GM23338 (cell line): ENCODE measurements around the gene TENT4A.

Source experiments
- CREB1 ChIP-seq: fragments of 250-450 bp; sonication (Bioruptor Pico); IDR thresholded peaks from 2 replicates; pipeline ENCODE4 v1.5.0; 2020; ENCODE audit warnings: low read depth, mild to moderate bottlenecking, moderate library complexity
- CTCF ChIP-seq, 2 experiments: fragments of 200-600 bp in 1 of 2; sonication (generic) in 1 of 2; conservative IDR thresholded peaks; 2 replicates each; pipeline versions ENCODE4 v1.5.1 to v1.6.1; 2016 to 2017; ENCODE audit warnings: antibody characterized with exemption in 2 of 2, low read depth in 2 of 2, mild to moderate bottlenecking in 2 of 2, moderate library complexity in 1 of 2
- ETS1 ChIP-seq: IDR thresholded peaks from 2 replicates; pipeline ENCODE4 v1.6.1; 2016; ENCODE audit warnings: antibody characterized with exemption
- EZH2 ChIP-seq: fragments of 200-600 bp; sonication (generic); IDR thresholded peaks from one replicate; pipeline ENCODE4 v1.8.0; 2017; ENCODE audit warnings: antibody characterized with exemption, mild to moderate bottlenecking, low read depth; ENCODE audit not compliant: unreplicated experiment
- EZH2phosphoT487 ChIP-seq: fragments of 200-600 bp; sonication (generic); IDR thresholded peaks from one replicate; pipeline ENCODE4 v1.8.1; 2018; ENCODE audit warnings: antibody characterized with exemption; ENCODE audit not compliant: unreplicated experiment
- JUNB ChIP-seq: IDR thresholded peaks from one replicate; pipeline ENCODE4 v1.6.1; 2016; ENCODE audit warnings: antibody characterized with exemption; ENCODE audit not compliant: unreplicated experiment
- POLR2AphosphoS5 ChIP-seq: IDR thresholded peaks from 2 replicates; pipeline ENCODE4 v1.6.1; 2016; ENCODE audit warnings: antibody characterized with exemption, low read depth
- REST ChIP-seq: IDR thresholded peaks from one replicate; pipeline ENCODE4 v1.6.1; 2018; ENCODE audit warnings: antibody characterized with exemption; ENCODE audit not compliant: unreplicated experiment
- STAT1 ChIP-seq: IDR thresholded peaks from one replicate; pipeline ENCODE4 v1.6.1; 2016; ENCODE audit warnings: antibody characterized with exemption; ENCODE audit not compliant: unreplicated experiment
- ZNF114 ChIP-seq: fragments of 250-450 bp; sonication (Bioruptor Pico); IDR thresholded peaks from 2 replicates; pipeline ENCODE4 v1.5.0; 2020; ENCODE audit warnings: mild to moderate bottlenecking, moderate library complexity
- ZNF462 ChIP-seq: fragments of 250-450 bp; sonication (Bioruptor Pico); IDR thresholded peaks from 2 replicates; pipeline ENCODE4 v1.5.0; 2020; ENCODE audit warnings: mild to moderate bottlenecking, moderate library complexity

DNA sequence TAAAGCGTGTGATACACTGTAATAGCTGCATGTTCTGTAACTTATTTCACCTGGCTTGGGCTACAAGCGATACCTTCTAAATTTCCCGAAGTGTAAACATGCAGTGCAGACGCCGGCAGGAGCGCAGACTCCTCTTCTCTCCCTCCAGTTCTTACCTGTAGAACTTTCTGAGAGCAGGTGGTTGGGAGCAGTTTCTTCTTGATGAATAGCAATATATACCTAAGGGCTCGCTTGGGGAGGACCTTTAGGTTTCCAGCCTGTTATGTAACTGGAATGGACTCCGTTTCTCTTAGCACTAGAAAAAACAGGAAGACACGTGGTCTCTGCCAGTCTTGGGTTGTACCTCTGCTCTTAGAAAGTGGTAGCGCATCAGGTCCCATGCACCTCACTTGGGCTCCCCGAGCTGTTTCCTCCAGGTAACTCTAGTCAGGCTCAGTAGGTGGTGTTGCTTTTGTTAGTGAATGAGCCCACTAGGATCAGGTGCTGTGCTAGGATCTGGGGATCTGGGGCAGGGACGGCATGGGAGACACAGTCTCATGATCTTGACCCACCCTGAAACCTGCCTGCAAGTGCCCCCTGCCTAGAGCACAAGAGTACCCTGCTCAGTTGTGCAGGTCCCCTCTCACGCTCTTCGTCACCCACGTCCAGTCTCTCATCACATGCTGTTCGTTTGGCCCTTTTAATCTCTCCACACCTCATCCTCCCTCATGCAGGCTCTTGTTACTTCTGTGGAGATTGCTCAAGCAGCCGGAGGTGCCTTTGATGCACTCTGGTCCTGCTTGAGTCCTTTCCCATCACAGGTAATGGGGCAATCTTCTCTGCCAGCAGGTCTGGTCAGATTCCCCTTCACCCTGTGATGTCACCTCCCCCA, 2.8 kb downstream of the TENT4A start:
- TF ChIP-seq EZH2phosphoT487 (no peak), CTCF (conservative IDR thresholded peaks at IDR 0.05; ENCODE audit: low read depth in 2 of 2) (no peak), ZNF114 (CRISPR knock-in tag) (no peak), JUNB (no peak), REST (no peak), STAT1 (no peak), POLR2AphosphoS5 (no peak), EZH2 (no peak), CREB1 (no peak), ETS1 (no peak), ZNF462 (CRISPR knock-in tag) (no peak)
